ELR (cell line): ENCODE data around the gene RELT.

Source experiments
- DNase-seq: peaks from one replicate; pipeline ENCODE4 v3.0.0-alpha.2; 2015; ENCODE audit warnings: low read depth

RELT gene

GRCh38 chr11:73392108-73393010 lies 16.2 kb downstream of the RELT start:
- DNase-seq: no peak

GRCh38 chr11:73393011-73393380 lies 16.8 kb downstream of the RELT start:
- DNase-seq: peak; percentile 63

- peak; percentile 88 for DNase-seq
Observed at GRCh38 chr11:73393479-73394415, 17.5 kb downstream of the RELT start.

GRCh38 chr11:73394416-73395296 lies 18.5 kb downstream of the RELT start:
- no peak for DNase-seq

GRCh38 chr11:73395297-73396208 lies 19.4 kb downstream of the RELT start:
- no peak for DNase-seq

- no peak for DNase-seq
Observed at GRCh38 chr11:73396251-73396930, 20.2 kb downstream of the RELT start.

GRCh38 chr11:73396985-73397384 lies 20.8 kb downstream of the RELT start:
- no peak for DNase-seq

GRCh38 chr11:73397468-73398131 lies 21.4 kb downstream of the RELT start:
- DNase-seq: no peak

- DNase-seq: no peak
Observed at GRCh38 chr11:73398132-73398526, 21.9 kb downstream of the RELT start.

- DNase-seq: no peak
Observed at GRCh38 chr11:73398721-73399120, 22.5 kb downstream of the RELT start.

- DNase-seq: peak; percentile 42
Observed at GRCh38 chr11:73399159-73399590, 23.0 kb downstream of the RELT start.

- no peak for DNase-seq
Observed at GRCh38 chr11:73399636-73400035, 23.4 kb downstream of the RELT start.

- no peak for DNase-seq
Observed at GRCh38 chr11:73400293-73400692, 24.1 kb downstream of the RELT start.

- peak; percentile 31 for DNase-seq
Observed at GRCh38 chr11:73401217-73401923, 25.2 kb downstream of the RELT start.

- peak; percentile 31 for DNase-seq
Observed at GRCh38 chr11:73401924-73402833, 26.0 kb downstream of the RELT start.

GRCh38 chr11:73402834-73403185 lies 26.6 kb downstream of the RELT start:
- DNase-seq: peak; percentile 53

- DNase-seq: no peak
Observed at GRCh38 chr11:73403541-73403940, 27.3 kb downstream of the RELT start.

GRCh38 chr11:73404048-73404447 lies 27.8 kb downstream of the RELT start:
- DNase-seq: peak; percentile 63
